Measurements from ENCODE around the gene SOCS7. TPM values are rescaled to one million over a fixed set of nuclear protein-coding genes. Genes with fewer than 3 reads are reported as not detected.
A peak's percentile ranks its signal among the peaks of the same experiment; 100 is the strongest.

Gene SOCS7
- total RNA-seq, 1 donor from 2014 or later: 10.3 TPM

DNA sequence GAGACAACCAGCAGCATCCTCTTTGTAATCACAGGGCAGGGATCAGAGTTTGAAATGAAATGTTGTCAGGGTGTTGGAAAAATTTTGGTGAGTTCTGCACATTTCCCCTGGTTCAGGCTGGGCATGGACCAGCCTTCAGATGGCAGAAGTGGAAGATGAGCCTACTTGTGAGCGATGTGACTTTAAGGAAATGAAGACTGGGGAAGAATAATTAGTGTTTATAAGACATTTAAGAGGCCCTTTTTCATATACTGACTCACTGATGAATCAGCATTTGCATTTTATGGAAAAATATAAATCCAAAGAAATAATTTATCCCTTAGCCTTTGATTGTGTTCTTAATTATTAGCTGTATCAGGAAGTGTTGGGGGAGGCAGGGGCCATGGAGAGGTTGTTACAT is 28.7 kb upstream of the SOCS7 start:
- TF ChIP-seq, protein P1, sequence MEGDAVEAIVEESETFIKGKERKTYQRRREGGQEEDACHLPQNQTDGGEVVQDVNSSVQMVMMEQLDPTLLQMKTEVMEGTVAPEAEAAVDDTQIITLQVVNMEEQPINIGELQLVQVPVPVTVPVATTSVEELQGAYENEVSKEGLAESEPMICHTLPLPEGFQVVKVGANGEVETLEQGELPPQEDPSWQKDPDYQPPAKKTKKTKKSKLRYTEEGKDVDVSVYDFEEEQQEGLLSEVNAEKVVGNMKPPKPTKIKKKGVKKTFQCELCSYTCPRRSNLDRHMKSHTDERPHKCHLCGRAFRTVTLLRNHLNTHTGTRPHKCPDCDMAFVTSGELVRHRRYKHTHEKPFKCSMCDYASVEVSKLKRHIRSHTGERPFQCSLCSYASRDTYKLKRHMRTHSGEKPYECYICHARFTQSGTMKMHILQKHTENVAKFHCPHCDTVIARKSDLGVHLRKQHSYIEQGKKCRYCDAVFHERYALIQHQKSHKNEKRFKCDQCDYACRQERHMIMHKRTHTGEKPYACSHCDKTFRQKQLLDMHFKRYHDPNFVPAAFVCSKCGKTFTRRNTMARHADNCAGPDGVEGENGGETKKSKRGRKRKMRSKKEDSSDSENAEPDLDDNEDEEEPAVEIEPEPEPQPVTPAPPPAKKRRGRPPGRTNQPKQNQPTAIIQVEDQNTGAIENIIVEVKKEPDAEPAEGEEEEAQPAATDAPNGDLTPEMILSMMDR (IDR thresholded peaks at IDR 0.05): no peak
- Histone ChIP-seq H3K9me3 (no peaks in the 10 kb centered on the region), H3K36me3 (peaks cover 13 to 24% of the 10 kb centered on the region in 2 donors), H3K4me1 (no peaks in the 10 kb centered on the region), H3K4me3 (no peak overlapping the region), H3K27ac (no peak overlapping the region), H3K27me3 (no peaks in the 10 kb centered on the region)
- DNase-seq (ENCODE audit: low spot score in 2 of 2): no peak
- intact Hi-C loops (cut with DNase I): no loop called here

DNA sequence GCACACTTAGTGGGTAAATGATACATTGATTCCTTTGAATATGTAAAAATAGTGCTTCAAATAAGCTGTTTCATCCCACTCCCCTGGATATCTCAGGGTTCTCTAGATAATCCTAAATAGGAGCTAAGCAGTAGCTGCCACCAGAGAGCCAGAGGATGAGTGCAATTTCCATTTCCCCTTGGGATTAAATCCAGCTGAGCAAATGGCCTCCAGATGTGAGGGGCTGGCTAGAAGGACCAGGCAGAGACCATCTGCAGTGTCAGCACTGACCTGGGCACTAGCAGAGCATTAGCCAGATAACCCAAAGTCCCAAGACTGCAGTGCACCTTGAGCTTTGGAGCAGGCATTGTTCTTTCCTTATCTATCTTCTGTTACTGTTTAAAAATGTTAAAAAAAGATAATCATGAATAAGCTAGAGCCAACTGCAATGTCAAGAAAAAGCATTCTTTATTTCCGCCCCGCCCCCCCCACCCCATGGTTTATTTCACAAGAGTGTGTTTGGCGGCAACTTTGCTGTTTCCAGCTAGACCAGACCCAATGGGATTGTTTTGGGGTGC is 27.4 kb upstream of the SOCS7 start:
- peak in 1 of 2 donors; percentile 18 for DNase-seq (ENCODE audit: low spot score in 2 of 2)
- no peaks in the 10 kb centered on the region for H3K4me1 ChIP-seq
- intact Hi-C loops (cut with DNase I): no loop called here

DNA sequence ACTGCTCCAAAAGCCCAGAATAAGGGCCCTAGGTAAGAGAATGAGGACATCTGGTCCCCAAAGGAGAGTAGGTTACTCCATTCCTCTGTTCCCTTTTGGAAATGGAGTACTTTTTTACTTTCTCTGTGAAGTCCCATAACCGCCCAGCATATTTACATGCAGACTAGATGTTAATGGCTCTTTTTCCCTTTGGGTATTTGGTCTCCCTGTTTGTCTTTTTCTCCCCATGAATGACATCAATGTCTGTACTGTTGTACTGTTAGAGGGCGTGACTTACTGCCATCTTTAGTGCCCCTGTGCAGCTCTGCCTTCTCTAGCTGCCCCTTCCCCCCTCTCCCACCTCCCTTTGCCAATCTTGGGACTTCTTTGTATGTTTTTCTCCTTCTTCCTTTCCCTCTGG is 26.9 kb upstream of the SOCS7 start:
- H3K9me3 ChIP-seq: no peaks in the 10 kb centered on the region
- intact Hi-C loops (cut with DNase I): no loop called here
- no peaks in the 10 kb centered on the region for H3K27me3 ChIP-seq
- DNase-seq (ENCODE audit: low spot score in 2 of 2): peak in 1 of 2 donors; percentile 13
- no peak overlapping the region for H3K27ac ChIP-seq
- TF ChIP-seq, protein P1 (IDR thresholded peaks at IDR 0.05): no peak
- no peak overlapping the region for H3K4me3 ChIP-seq
- H3K36me3 ChIP-seq: peaks cover 9 to 17% of the 10 kb centered on the region in 2 donors
- no peaks in the 10 kb centered on the region for H3K4me1 ChIP-seq

More for the DNA sequence above, 27.4 kb upstream of the SOCS7 start:
- H3K9me3 ChIP-seq: no peaks in the 10 kb centered on the region
- TF ChIP-seq, protein P1 (IDR thresholded peaks at IDR 0.05): no peak
- H3K27ac ChIP-seq: no peak overlapping the region
- H3K4me3 ChIP-seq: no peak overlapping the region
- no peaks in the 10 kb centered on the region for H3K27me3 ChIP-seq
- peaks cover 13 to 22% of the 10 kb centered on the region in 2 donors for H3K36me3 ChIP-seq

DNA sequence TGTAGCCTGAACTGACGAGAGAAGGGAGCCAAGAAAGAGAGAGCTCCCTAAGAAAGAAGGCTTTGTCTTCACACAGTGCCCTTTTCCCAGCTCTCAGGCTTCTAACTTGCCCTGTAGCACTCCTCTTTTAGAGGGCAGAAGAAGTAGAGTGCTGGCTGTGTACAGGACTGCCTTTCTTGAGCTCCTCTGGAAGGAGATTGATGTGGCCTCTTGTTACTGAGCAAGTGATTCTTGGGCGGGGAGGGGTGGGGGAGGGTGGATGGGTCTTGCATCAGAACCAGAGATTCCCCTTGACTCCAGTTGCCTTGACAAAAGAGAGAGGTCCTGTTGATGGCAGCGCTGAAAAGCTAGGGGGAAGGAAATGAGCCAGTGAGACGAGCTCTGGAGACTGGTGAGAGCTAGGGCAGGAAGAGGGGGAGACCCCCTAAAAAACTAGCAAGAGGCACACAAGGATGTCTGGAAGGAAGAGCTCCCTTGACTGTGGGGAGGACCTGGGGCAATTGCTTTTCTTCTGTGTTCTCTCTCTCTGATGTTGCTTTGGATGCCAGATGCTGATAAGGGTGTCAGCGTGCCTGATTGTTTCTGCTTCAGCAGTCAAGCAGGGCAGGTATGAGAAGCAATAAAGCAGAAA is 26.3 kb upstream of the SOCS7 start:
- no peaks in the 10 kb centered on the region for H3K4me1 ChIP-seq
- H3K27me3 ChIP-seq: no peaks in the 10 kb centered on the region
- TF ChIP-seq, protein P1 (IDR thresholded peaks at IDR 0.05): no peak
- intact Hi-C loops (cut with DNase I): no loop called here
- DNase-seq (ENCODE audit: low spot score in 2 of 2): peak in 1 of 2 donors; percentile 22
- H3K27ac ChIP-seq: no peak overlapping the region
- H3K36me3 ChIP-seq: peaks cover 7 to 16% of the 10 kb centered on the region in 2 donors
- H3K4me3 ChIP-seq: no peak overlapping the region
- no peaks in the 10 kb centered on the region for H3K9me3 ChIP-seq

DNA sequence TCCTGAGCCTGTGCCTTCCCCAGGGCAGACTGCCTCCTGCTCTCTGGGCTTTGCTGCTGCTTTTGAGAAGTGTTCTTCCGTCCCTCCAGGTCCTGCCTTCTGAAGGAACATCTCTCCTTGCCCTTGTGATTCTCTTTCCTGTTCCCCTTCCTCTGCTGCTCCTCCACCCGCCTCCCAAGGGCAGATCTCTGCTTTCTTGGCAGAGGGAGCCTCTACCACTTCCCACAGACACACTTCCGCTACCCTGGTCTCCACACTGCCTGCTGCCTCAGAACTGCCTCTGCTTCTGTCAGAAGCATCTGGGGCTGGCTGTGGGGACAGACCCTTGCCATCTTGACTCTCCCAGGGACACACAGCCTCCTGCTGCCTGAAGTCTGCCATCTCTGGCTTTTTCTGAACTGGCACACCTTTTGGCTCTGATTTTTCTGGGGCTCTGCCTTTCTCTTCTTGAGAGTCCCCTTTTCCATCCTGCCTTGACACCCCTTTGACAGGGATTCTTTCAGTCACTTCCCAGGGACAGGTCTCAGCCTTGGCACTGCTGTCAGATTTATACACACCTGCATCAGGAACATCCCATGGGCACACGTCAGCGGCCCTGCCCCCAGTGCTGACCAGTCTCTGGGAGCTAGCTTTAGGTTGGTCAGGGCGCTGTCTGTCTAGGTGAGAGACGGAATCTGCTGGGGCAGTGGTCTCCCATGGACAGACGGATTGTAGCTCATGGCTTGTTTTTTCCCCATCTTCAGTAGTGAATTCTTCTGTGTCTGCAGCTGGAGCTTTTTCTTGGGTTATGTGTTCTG is 24.4 kb upstream of the SOCS7 start:
- intact Hi-C loops (cut with DNase I): no loop called here
- no peak overlapping the region for H3K27ac ChIP-seq
- TF ChIP-seq, protein P1 (IDR thresholded peaks at IDR 0.05): no peak

More for the DNA sequence above, 24.4 kb upstream of the SOCS7 start:
- Histone ChIP-seq H3K4me1 (no peaks in the 10 kb centered on the region), H3K27me3 (no peaks in the 10 kb centered on the region), H3K36me3 (peaks cover 7% of the 10 kb centered on the region in 2 donors), H3K4me3 (no peak overlapping the region), H3K9me3 (no peaks in the 10 kb centered on the region)
- DNase-seq (ENCODE audit: low spot score in 2 of 2): peak in 1 of 2 donors; percentile 71

Measured in ascending aorta (tissue), 2 donors.